ENCODE results near the gene AGFG1. TPM values are rescaled to one million over a fixed set of nuclear protein-coding genes. Genes with fewer than 3 reads are reported as not detected.
"Not testable (repeated sequence)": the region's sequence is repeated elsewhere in the genome, so short reads cannot be mapped to it uniquely, and the experiment has no call there.

The AGFG1 gene
- total RNA-seq, 1 experiment from 2014 or later = 126 TPM

GRCh38 chr2:227534714-227535113 lies 62.8 kb downstream of the AGFG1 start:
- no peak for DNase-seq
- intact Hi-C loops (cut with micrococcal nuclease; ENCODE audit: unreplicated experiment) = loop anchor here (10.0 kb wide), 1 partner anchor 50 kb away; no protein-coding TSS in a partner anchor
- no TSS peak for BruUV-seq (replicated peaks)
- Mint-ChIP-seq H3K36me3 (ENCODE audit: insufficient read depth, unreplicated experiment) (peaks cover 46% of the 10 kb centered on the region), H3K4me3 (ENCODE audit: low read depth, unreplicated experiment) (no peak overlapping the region), H3K9me3 (ENCODE audit: low read depth, unreplicated experiment) (no peaks in the 10 kb centered on the region), H3K27ac (ENCODE audit: unreplicated experiment) (no peak overlapping the region), H3K27me3 (ENCODE audit: unreplicated experiment) (no peaks in the 10 kb centered on the region), H3K4me1 (ENCODE audit: low read depth, unreplicated experiment) (no peaks in the 10 kb centered on the region)
- CTCF ChIA-PET = no interaction called here
- TF ChIP-seq CTCF (IDR thresholded peaks at IDR 0.05; ENCODE audit: unreplicated experiment) = no peak

GRCh38 chr2:227536445-227536844 lies 64.5 kb downstream of the AGFG1 start:
- no peak for DNase-seq
- Mint-ChIP-seq H3K36me3 (ENCODE audit: insufficient read depth, unreplicated experiment) (peaks cover 57% of the 10 kb centered on the region), H3K4me1 (ENCODE audit: low read depth, unreplicated experiment) (no peaks in the 10 kb centered on the region), H3K9me3 (ENCODE audit: low read depth, unreplicated experiment) (no peaks in the 10 kb centered on the region), H3K27ac (ENCODE audit: unreplicated experiment) (no peak overlapping the region), H3K27me3 (ENCODE audit: unreplicated experiment) (no peaks in the 10 kb centered on the region), H3K4me3 (ENCODE audit: low read depth, unreplicated experiment) (no peak overlapping the region)
- BruUV-seq (replicated peaks) = no TSS peak
- CTCF ChIA-PET = no interaction called here
- intact Hi-C loops (cut with micrococcal nuclease; ENCODE audit: unreplicated experiment) = loop anchor here (10.0 kb wide), 1 partner anchor 52 kb away; no protein-coding TSS in a partner anchor
- no peak for TF ChIP-seq CTCF (IDR thresholded peaks at IDR 0.05; ENCODE audit: unreplicated experiment)

- TF ChIP-seq CTCF (IDR thresholded peaks at IDR 0.05; ENCODE audit: unreplicated experiment) = no peak
- Mint-ChIP-seq H3K27ac (ENCODE audit: unreplicated experiment) (no peak overlapping the region), H3K27me3 (ENCODE audit: unreplicated experiment) (no peaks in the 10 kb centered on the region), H3K36me3 (ENCODE audit: insufficient read depth, unreplicated experiment) (peaks cover 61% of the 10 kb centered on the region), H3K4me3 (ENCODE audit: low read depth, unreplicated experiment) (no peak overlapping the region), H3K9me3 (ENCODE audit: low read depth, unreplicated experiment) (no peaks in the 10 kb centered on the region), H3K4me1 (ENCODE audit: low read depth, unreplicated experiment) (peaks cover 8% of the 10 kb centered on the region)
- intact Hi-C loops (cut with micrococcal nuclease; ENCODE audit: unreplicated experiment) = loop anchor here (10.0 kb wide), 1 partner anchor 55 kb away; no protein-coding TSS in a partner anchor
- DNase-seq = no peak
- no TSS peak for BruUV-seq (replicated peaks)
- CTCF ChIA-PET = no interaction called here
Measured at GRCh38 chr2:227539465-227539956, 67.6 kb downstream of the AGFG1 start.

- H3K36me3 Mint-ChIP-seq (ENCODE audit: insufficient read depth, unreplicated experiment) = peaks cover 67% of the 10 kb centered on the region
- not testable (repeated sequence) for DNase-seq
Measured at GRCh38 chr2:227540352-227540751, 68.4 kb downstream of the AGFG1 start.

GRCh38 chr2:227545990-227546389 lies 74.0 kb downstream of the AGFG1 start:
- intact Hi-C loops (cut with micrococcal nuclease; ENCODE audit: unreplicated experiment) = no loop called here
- H3K27me3 Mint-ChIP-seq (ENCODE audit: unreplicated experiment) = no peaks in the 10 kb centered on the region
- H3K4me3 Mint-ChIP-seq (ENCODE audit: low read depth, unreplicated experiment) = no peak overlapping the region
- H3K36me3 Mint-ChIP-seq (ENCODE audit: insufficient read depth, unreplicated experiment) = peaks cover 56% of the 10 kb centered on the region
- H3K4me1 Mint-ChIP-seq (ENCODE audit: low read depth, unreplicated experiment) = peaks cover 16% of the 10 kb centered on the region
- DNase-seq = peak; percentile 11
- CTCF ChIA-PET = interaction anchor here (0.6 kb wide), 1 partner anchor 131 kb away, joined by 3 read pairs; no protein-coding TSS in a partner anchor
- no peak for TF ChIP-seq CTCF (IDR thresholded peaks at IDR 0.05; ENCODE audit: unreplicated experiment)
- no peak overlapping the region for H3K27ac Mint-ChIP-seq (ENCODE audit: unreplicated experiment)
- no TSS peak for BruUV-seq (replicated peaks)
- peaks cover 3% of the 10 kb centered on the region for H3K9me3 Mint-ChIP-seq (ENCODE audit: low read depth, unreplicated experiment)

More at GRCh38 chr2:227540352-227540751, 68.4 kb downstream of the AGFG1 start:
- intact Hi-C loops (cut with micrococcal nuclease; ENCODE audit: unreplicated experiment); H3K9me3 Mint-ChIP-seq (ENCODE audit: low read depth, unreplicated experiment); H3K4me1 Mint-ChIP-seq (ENCODE audit: low read depth, unreplicated experiment); BruUV-seq (replicated peaks); H3K27ac Mint-ChIP-seq (ENCODE audit: unreplicated experiment); H3K27me3 Mint-ChIP-seq (ENCODE audit: unreplicated experiment); CTCF ChIA-PET; H3K4me3 Mint-ChIP-seq (ENCODE audit: low read depth, unreplicated experiment): not testable (repeated sequence)

Data from Calu3 (cell line).